IMR-90 (cell line): ENCODE data around the gene ARHGAP15. TPM values are rescaled to one million over a fixed set of nuclear protein-coding genes. Genes with fewer than 3 reads are reported as not detected.

ENCODE experiments used
- ATAC-seq: fragments of 200-7000 bp; cut with Tn5 transposase; 2 replicates; pipeline ENCODE4 v1.9.1; 2020; ENCODE audit warnings: low read depth, mild to moderate bottlenecking, moderate library complexity
- BruUV-seq: library from RNA; stranded (reverse); fragments of 400-500 nt; replicated peaks from 2 replicates; lab custom pipeline; 2021; lab: Mats Ljungman, UMichigan
- CTCF ChIA-PET: fragments of 300-600 bp; formaldehyde crosslinking; extraction: SDS; loops from one replicate; lab custom pipeline; 2021; ENCODE audit warnings: antibody characterized with exemption; lab: Yijun Ruan, JAX
- POLR2A ChIA-PET: fragments of 300-600 bp; sonication (Branson Sonifier 250); formaldehyde crosslinking; loops from one replicate; lab custom pipeline; 2022; ENCODE audit warnings: antibody characterized with exemption; ENCODE audit not compliant: unreplicated experiment; lab: Charles Lee
- DNase-seq: peaks from one replicate; pipeline ENCODE4 v3.0.0; 2013
- H2AFZ ChIP-seq: replicated peaks from 2 replicates; pipeline ENCODE3; 2013; ENCODE audit warnings: low read length, mild to moderate bottlenecking; ENCODE audit not compliant: poor library complexity
- H2AK5ac ChIP-seq: 2 replicates; pipeline ENCODE4 v1.6.1; 2013; ENCODE audit warnings: low read depth, low read length, inconsistent platforms
- H2AK9ac ChIP-seq: replicated peaks from 2 replicates; pipeline ENCODE3; 2013; ENCODE audit warnings: mild to moderate bottlenecking, low read depth, low read length, moderate library complexity; ENCODE audit not compliant: poor library complexity
- H2BK120ac ChIP-seq: 2 replicates; pipeline ENCODE4 v1.6.1; 2013; ENCODE audit warnings: low read depth, low read length, inconsistent platforms
- H2BK15ac ChIP-seq: 3 replicates; pipeline ENCODE4 v1.6.1; 2013; ENCODE audit warnings: low read depth, low read length, inconsistent platforms
- H2BK20ac ChIP-seq: 2 replicates; pipeline ENCODE4 v1.6.1; 2013; ENCODE audit warnings: low read depth, mild to moderate bottlenecking, inconsistent platforms, low read length, moderate library complexity
- H2BK5ac ChIP-seq: 2 replicates; pipeline ENCODE4 v1.6.1; 2013; ENCODE audit warnings: mild to moderate bottlenecking, low read depth, low read length, inconsistent platforms; ENCODE audit not compliant: poor library complexity, severe bottlenecking
- H3K14ac ChIP-seq: replicated peaks from 2 replicates; pipeline ENCODE4 v1.6.1; 2013; ENCODE audit warnings: low read depth, low read length, inconsistent platforms
- H3K18ac ChIP-seq: 2 replicates; pipeline ENCODE4 v1.6.1; 2013; ENCODE audit warnings: low read depth, low read length, control low read depth
- H3K23ac ChIP-seq: 2 replicates; pipeline ENCODE4 v1.6.1; 2013; ENCODE audit warnings: low read depth, low read length, inconsistent platforms
- H3K27ac ChIP-seq: 2 replicates; pipeline ENCODE4 v1.5.1; 2013; ENCODE audit warnings: mild to moderate bottlenecking, control low read depth, low read length; ENCODE audit not compliant: insufficient read depth
- H3K27me3 ChIP-seq: 2 replicates; pipeline ENCODE4 v1.6.1; 2013; ENCODE audit warnings: low read length; ENCODE audit not compliant: control insufficient read depth, insufficient read depth
- H3K36me3 ChIP-seq: 2 replicates; pipeline ENCODE4 v1.6.1; 2013; ENCODE audit warnings: low read length, mixed read lengths; ENCODE audit not compliant: control insufficient read depth, insufficient read depth
- H3K4ac ChIP-seq: 2 replicates; pipeline ENCODE4 v1.6.1; 2013; ENCODE audit warnings: low read depth, low read length, inconsistent platforms
- H3K4me1 ChIP-seq: 2 replicates; pipeline ENCODE4 v1.6.1; 2013; ENCODE audit warnings: low read length, mixed read lengths; ENCODE audit not compliant: control insufficient read depth, insufficient read depth
- H3K4me2 ChIP-seq: 2 replicates; pipeline ENCODE4 v1.6.1; 2013; ENCODE audit warnings: low read depth, mild to moderate bottlenecking, control low read depth, low read length, moderate library complexity
- H3K4me3 ChIP-seq: 2 replicates; pipeline ENCODE4 v1.5.1; 2013; ENCODE audit warnings: low read depth, mild to moderate bottlenecking, control low read depth, low read length, moderate library complexity; ENCODE audit not compliant: insufficient read depth
- H3K56ac ChIP-seq: 2 replicates; pipeline ENCODE4 v1.6.1; 2013; ENCODE audit warnings: low read length, inconsistent platforms; ENCODE audit not compliant: insufficient read depth; ENCODE audit errors: extremely low read depth
- H3K79me1 ChIP-seq, 2 experiments: 2 replicates each; pipeline ENCODE4 v1.6.1; 2013; ENCODE audit warnings: low read length in 2 of 2, inconsistent platforms in 1 of 2, low read depth in 1 of 2
- H3K9ac ChIP-seq: 2 replicates; pipeline ENCODE4 v1.6.1; 2013; ENCODE audit warnings: low read depth, low read length, control low read depth
- H3K9me1 ChIP-seq: 2 replicates; pipeline ENCODE4 v1.6.1; 2013; ENCODE audit warnings: low read length, inconsistent platforms; ENCODE audit not compliant: insufficient read depth
- H3K9me3 ChIP-seq: 2 replicates; pipeline ENCODE4 v1.6.1; 2013; ENCODE audit warnings: low read length; ENCODE audit not compliant: control insufficient read depth, insufficient read depth
- H4K20me1 ChIP-seq: 2 replicates; pipeline ENCODE4 v1.6.1; 2013; ENCODE audit warnings: low read length, inconsistent platforms; ENCODE audit not compliant: insufficient read depth
- H4K5ac ChIP-seq: 2 replicates; pipeline ENCODE4 v1.6.1; 2013; ENCODE audit warnings: mild to moderate bottlenecking, low read depth, low read length, control low read depth
- H4K8ac ChIP-seq, 2 experiments: 2 replicates each; pipeline ENCODE4 v1.6.1; 2013; ENCODE audit warnings: low read depth in 2 of 2, low read length in 2 of 2, control low read depth in 1 of 2, inconsistent platforms in 1 of 2
- H4K91ac ChIP-seq: 2 replicates; pipeline ENCODE4 v1.6.1; 2013; ENCODE audit warnings: low read depth, low read length, inconsistent platforms; ENCODE audit not compliant: insufficient read depth
- BHLHE40 ChIP-seq: fragments of 150-350 bp; IDR thresholded peaks from 2 replicates; pipeline ENCODE4 v1.6.1; 2016; ENCODE audit warnings: mild to moderate bottlenecking, low read depth, low read length
- CHD1 ChIP-seq: IDR thresholded peaks from 2 replicates; pipeline ENCODE4 v1.6.1; 2012; ENCODE audit warnings: low read depth, low read length, improper control_type of control experiment
- FOS ChIP-seq: fragments of 150-350 bp; IDR thresholded peaks from 2 replicates; pipeline ENCODE4 v1.6.1; 2016; ENCODE audit warnings: low read depth, low read length
- WGBS, 2 experiments: methylation state at CpG; one replicate each; pipeline versions ENCODE4 v1.1.5 to v1.1.7; 2013; ENCODE audit warnings: missing lambda C conversion rate in 2 of 2; ENCODE audit not compliant: insufficient read length in 1 of 2; ENCODE audit errors: extremely low coverage in 2 of 2; 5-methylcytosine and 5-hydroxymethylcytosine counted together
- dilution Hi-C: fragments of 300-500 bp; cut with HindIII; formaldehyde crosslinking; loops from one replicate; pipeline ENCODE4 v1.14.3; 2018; ENCODE audit warnings: low sequenced_read_pairs; ENCODE audit not compliant: unreplicated experiment
- in situ Hi-C: fragments of 300-500 bp; cut with MboI; formaldehyde crosslinking; loops from 3 replicates; pipeline ENCODE4 v1.14.3; 2019; ENCODE audit warnings: low sequenced_read_pairs, inconsistent platforms, mixed read lengths
- intact Hi-C: fragments of 100-400 bp; cut with micrococcal nuclease; formaldehyde crosslinking; loops from 2 replicates; pipeline ENCODE4 v1.10.0; 2022
- polyA plus RNA-seq, 3 experiments: library from polyadenylated mRNA; depleted of rRNA; stranded (reverse); fragments of >200 nt; gene quantifications; 2 replicates each; pipeline ENCODE4 v1.2.3, GENCODE V29; 2012; ENCODE audit warnings: low replicate concordance in 1 of 3
- total RNA-seq: library from RNA; depleted of rRNA; stranded (reverse); fragments of >200 nt; gene quantifications from 2 replicates; pipeline ENCODE4 v1.2.3, GENCODE V29; 2012
- TF ChIP-seq, protein P1 (sequence below): fragments of 150-350 bp; IDR thresholded peaks from 2 replicates; pipeline ENCODE4 v1.6.1; 2017; ENCODE audit warnings: mild to moderate bottlenecking, antibody characterized with exemption, low read length, low read depth

Gene ARHGAP15
- total and polyA plus RNA-seq, 2 of the 4 experiments (the other 2 are of a cell fraction): not detected

DNA sequence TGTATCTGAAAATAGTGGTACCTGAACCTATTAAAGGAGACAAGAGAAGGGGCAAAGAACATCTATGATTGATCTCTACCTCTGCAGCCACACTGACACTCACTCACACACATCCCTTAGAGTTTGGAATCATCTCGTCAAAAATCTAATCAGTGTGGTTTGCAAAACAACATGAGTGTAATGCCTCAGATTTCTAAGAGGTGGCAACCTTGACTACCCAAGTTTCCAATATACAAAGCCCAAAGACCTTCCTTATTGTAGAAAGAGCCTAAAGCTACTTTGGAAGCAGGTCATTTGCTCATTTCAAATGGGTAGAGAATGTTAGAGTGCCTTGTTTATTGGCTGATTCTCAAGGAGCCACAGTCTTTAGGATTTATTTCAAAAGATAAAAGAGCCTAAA lies 444.9 kb downstream of the ARHGAP15 start:
- H3K9me1 ChIP-seq: no peaks in the 10 kb centered on the region
- no peaks in the 10 kb centered on the region for H3K27me3 ChIP-seq
- H2BK5ac ChIP-seq: no peak overlapping the region
- ChIA-PET CTCF (no interaction called here), POLR2A (no interaction called here)
- H2AK5ac ChIP-seq: no peak overlapping the region
- H2AFZ ChIP-seq: no peak overlapping the region
- H4K5ac ChIP-seq: no peak overlapping the region
- H4K8ac ChIP-seq: no peak overlapping the region
- no peak overlapping the region for H3K56ac ChIP-seq
- DNase-seq (no peak), ATAC-seq (no peak)
- H3K36me3 ChIP-seq: no peaks in the 10 kb centered on the region
- no peak overlapping the region for H3K18ac ChIP-seq
- no peaks in the 10 kb centered on the region for H3K79me1 ChIP-seq
- H3K4me1 ChIP-seq: no peaks in the 10 kb centered on the region
- H4K20me1 ChIP-seq: no peaks in the 10 kb centered on the region
- no peak overlapping the region for H3K4ac ChIP-seq
- WGBS, 2 experiments: no CpG with 5 or more reads among the region's 1 CpG
- H2AK9ac ChIP-seq: no peak overlapping the region
- intact Hi-C loops: no loop called here
- dilution Hi-C loops: no loop called here
- H2BK20ac ChIP-seq: no peak overlapping the region
- no peak overlapping the region for H3K14ac ChIP-seq
- H3K9me3 ChIP-seq: no peaks in the 10 kb centered on the region
- H3K4me3 ChIP-seq: no peak overlapping the region
- H3K4me2 ChIP-seq: no peak overlapping the region
- TF ChIP-seq CHD1: no peak
- TF ChIP-seq, protein P1, sequence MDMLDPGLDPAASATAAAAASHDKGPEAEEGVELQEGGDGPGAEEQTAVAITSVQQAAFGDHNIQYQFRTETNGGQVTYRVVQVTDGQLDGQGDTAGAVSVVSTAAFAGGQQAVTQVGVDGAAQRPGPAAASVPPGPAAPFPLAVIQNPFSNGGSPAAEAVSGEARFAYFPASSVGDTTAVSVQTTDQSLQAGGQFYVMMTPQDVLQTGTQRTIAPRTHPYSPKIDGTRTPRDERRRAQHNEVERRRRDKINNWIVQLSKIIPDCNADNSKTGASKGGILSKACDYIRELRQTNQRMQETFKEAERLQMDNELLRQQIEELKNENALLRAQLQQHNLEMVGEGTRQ: no peak
- TF ChIP-seq BHLHE40: no peak
- TF ChIP-seq FOS: no peak
- no peak overlapping the region for H3K23ac ChIP-seq
- in situ Hi-C loops: no loop called here
- H4K91ac ChIP-seq: no peak overlapping the region
- no peak overlapping the region for H3K9ac ChIP-seq
- H2BK15ac ChIP-seq: no peak overlapping the region
- no peak overlapping the region for H2BK120ac ChIP-seq
- H3K27ac ChIP-seq: no peak overlapping the region
- BruUV-seq: no TSS peak
